HepG2 (cell line): ENCODE results near the gene COBL. TPM values are rescaled to one million over a fixed set of nuclear protein-coding genes. Genes with fewer than 3 reads are reported as not detected.

Experiments
- ATAC-seq: fragments of 200-7000 bp; cut with Tn5 transposase; 3 replicates; pipeline ENCODE4 v1.9.1; 2020; ENCODE audit warnings: mild to moderate bottlenecking, moderate library complexity
- BruUV-seq: library from RNA; stranded (reverse); fragments of 400-500 nt; replicated peaks from 2 replicates; lab custom pipeline; 2021; lab: Mats Ljungman, UMichigan
- CTCF ChIA-PET: fragments of 300-600 bp; formaldehyde crosslinking; extraction: SDS; loops from one replicate; lab custom pipeline; 2021; ENCODE audit warnings: low total read pairs, inconsistent platforms, low intra/inter-chr PET ratio; lab: Yijun Ruan, JAX
- POLR2A ChIA-PET: fragments of 350-600 bp; sonication (Branson Sonifier 250); formaldehyde crosslinking; loops from one replicate; lab custom pipeline; 2020; ENCODE audit warnings: antibody characterized with exemption, inconsistent platforms; lab: Yijun Ruan, JAX
- DNase-seq: peaks from one replicate; pipeline ENCODE4 v3.0.0-alpha.2; 2015; ENCODE audit warnings: low spot score
- FAIRE-seq: peaks from 3 replicates; lab custom pipeline; 2011; peaks lifted over from hg19 to GRCh38; lab: Jason Lieb, UNC
- H2AFZ ChIP-seq: one replicate; pipeline ENCODE4 v1.6.1; 2011; ENCODE audit warnings: low read length, inconsistent platforms
- H3K27ac ChIP-seq: fragments of 300-600 bp; 3 replicates; pipeline ENCODE4 v1.8.0; 2011; ENCODE audit warnings: mixed run types, mild to moderate bottlenecking, mixed read lengths, low read length, inconsistent platforms; ENCODE audit not compliant: insufficient read depth; ENCODE audit errors: extremely low read length
- H3K27me3 ChIP-seq, 2 experiments: fragments of 200-600 bp in 1 of 2; 2 replicates in 1 of 2; 3 replicates in 1 of 2; pipeline versions ENCODE4 v1.6.0 to v1.8.0; 2011; ENCODE audit warnings: low read length in 2 of 2, mild to moderate bottlenecking in 2 of 2, moderate library complexity in 2 of 2, inconsistent platforms in 1 of 2; ENCODE audit not compliant: insufficient read depth in 2 of 2, control insufficient read depth in 1 of 2
- H3K36me3 ChIP-seq, 2 experiments: fragments of 200-600 bp in 1 of 2; replicated peaks in 1 of 2; 2 replicates in 1 of 2; 3 replicates in 1 of 2; pipeline versions ENCODE4 v1.5.1 to v1.8.0; 2011; ENCODE audit warnings: low read length in 2 of 2, inconsistent platforms in 1 of 2; ENCODE audit not compliant: insufficient read depth in 2 of 2, control insufficient read depth in 1 of 2
- H3K4me1 ChIP-seq: 2 replicates; pipeline ENCODE4 v1.5.1; 2012; ENCODE audit warnings: low read length, inconsistent platforms; ENCODE audit not compliant: insufficient read depth
- H3K4me2 ChIP-seq: 2 replicates; pipeline ENCODE4 v1.6.0; 2011; ENCODE audit warnings: low read depth, low read length, inconsistent platforms
- H3K4me3 ChIP-seq, 3 experiments: fragments of 200-600 bp in 1 of 3; sonication (generic), shearing (Covaris generic) in 1 of 3; replicated peaks in 1 of 3; 2 replicates each; pipeline ENCODE4 v1.5.1; 2011 to 2016; ENCODE audit warnings: low read length in 3 of 3, inconsistent platforms in 2 of 3, low read depth in 2 of 3, mild to moderate bottlenecking in 2 of 3, control low read depth in 1 of 3, mixed read lengths in 1 of 3; ENCODE audit not compliant: insufficient read depth in 1 of 3
- H3K79me2 ChIP-seq: one replicate; pipeline ENCODE4 v1.6.1; 2011; ENCODE audit warnings: low read length, inconsistent platforms; ENCODE audit not compliant: insufficient read depth
- H3K9ac ChIP-seq: 2 replicates; pipeline ENCODE4 v1.6.0; 2011; ENCODE audit warnings: mild to moderate bottlenecking, low read depth, low read length, inconsistent platforms; ENCODE audit not compliant: insufficient read depth
- H3K9me3 ChIP-seq: 2 replicates; pipeline ENCODE4 v1.5.1; 2012; ENCODE audit warnings: mild to moderate bottlenecking, low read length
- H4K20me1 ChIP-seq: 2 replicates; pipeline ENCODE4 v1.6.0; 2011; ENCODE audit warnings: inconsistent platforms, mild to moderate bottlenecking, low read length, moderate library complexity; ENCODE audit not compliant: insufficient read depth
- ATF3 ChIP-seq: sonication (generic); formaldehyde crosslinking; IDR thresholded peaks from 2 replicates; pipeline ENCODE4 v1.4.0; 2020; ENCODE audit warnings: missing genetic modification reagents
- ATM ChIP-seq: fragments of 450-650 bp; IDR thresholded peaks from 2 replicates; pipeline ENCODE4 v1.7.1; 2017; ENCODE audit warnings: mild to moderate bottlenecking, borderline replicate concordance
- CREB1 ChIP-seq, 2 experiments: fragments of 450-650 bp in 1 of 2; IDR thresholded peaks; 2 replicates each; pipeline ENCODE4 v1.6.1; 2016 to 2017; ENCODE audit warnings: control low read depth in 1 of 2, mild to moderate bottlenecking in 1 of 2, missing compliant biosample characterization in 1 of 2, missing genetic modification characterization in 1 of 2
- KAT8 ChIP-seq: IDR thresholded peaks from 2 replicates; pipeline ENCODE4 v1.6.1; 2016; ENCODE audit warnings: missing genetic modification reagents, missing compliant biosample characterization
- NFYC ChIP-seq: IDR thresholded peaks from 2 replicates; pipeline ENCODE4 v1.6.1; 2016; ENCODE audit warnings: missing genetic modification reagents, missing compliant biosample characterization
- PRDM15 ChIP-seq: sonication (generic); formaldehyde crosslinking; IDR thresholded peaks from 2 replicates; pipeline ENCODE4 v1.4.0; 2020; ENCODE audit warnings: missing genetic modification reagents
- RERE ChIP-seq: IDR thresholded peaks from 2 replicates; pipeline ENCODE4 v1.6.1; 2016; ENCODE audit warnings: low read depth, missing genetic modification reagents, missing compliant biosample characterization
- SMYD3 ChIP-seq: sonication (generic); formaldehyde crosslinking; IDR thresholded peaks from 2 replicates; pipeline ENCODE4 v1.8.1; 2023; ENCODE audit warnings: mild to moderate bottlenecking, missing genetic modification reagents
- SP140L ChIP-seq: sonication (generic); formaldehyde crosslinking; IDR thresholded peaks from 2 replicates; pipeline ENCODE4 v1.4.0; 2020; ENCODE audit warnings: missing genetic modification reagents, borderline replicate concordance
- ZNF275 ChIP-seq: sonication (generic); formaldehyde crosslinking; IDR thresholded peaks from 2 replicates; pipeline ENCODE4 v1.8.0; 2022; ENCODE audit warnings: missing genetic modification reagents, mild to moderate bottlenecking, inconsistent platforms, borderline replicate concordance
- ZNF333 ChIP-seq: sonication (generic); formaldehyde crosslinking; IDR thresholded peaks from 2 replicates; pipeline ENCODE4 v1.4.0; 2020; ENCODE audit warnings: mild to moderate bottlenecking, missing genetic modification reagents, borderline replicate concordance
- ZNF335 ChIP-seq: sonication (generic); formaldehyde crosslinking; IDR thresholded peaks from 2 replicates; pipeline ENCODE4 v1.4.0; 2020; ENCODE audit warnings: missing genetic modification reagents
- ZNF850 ChIP-seq: sonication (generic); formaldehyde crosslinking; conservative IDR thresholded peaks from 2 replicates; pipeline ENCODE4 v1.9.0; 2021; ENCODE audit warnings: mild to moderate bottlenecking, missing genetic modification reagents
- WGBS: methylation state at CpG from one replicate; pipeline ENCODE4 v1.1.6; 2017; ENCODE audit warnings: low lambda C conversion rate; 5-methylcytosine and 5-hydroxymethylcytosine counted together
- in situ Hi-C: cut with HindIII; loops from 2 replicates; pipeline ENCODE4 v1.10.0; 2017; ENCODE audit warnings: low pct_unique_long_range_greater_than_20kb; ENCODE audit not compliant: extremely low pct_ligation_motif_present
- intact Hi-C: fragments of 100-400 bp; cut with micrococcal nuclease; formaldehyde crosslinking; loops from one replicate; pipeline ENCODE4 v1.10.0; 2022; ENCODE audit not compliant: unreplicated experiment
- polyA plus RNA-seq, 8 experiments: library from polyadenylated mRNA; depleted of rRNA in 3 of 8; stranded (reverse) in 7 of 8; unstranded in 1 of 8; fragments of >200 nt; fragmentation: Illumina TruSeq in 4 of 8; extraction: Trizol in 4 of 8; gene quantifications; 2 replicates each; pipeline versions ENCODE4 v1.2.1 to v1.2.3, GENCODE V29; 2011 to 2016; ENCODE audit warnings: low read depth in 4 of 8, missing spikeins in 1 of 8, mixed read lengths in 1 of 8; ENCODE audit not compliant: insufficient read depth in 1 of 8
- total RNA-seq, 5 experiments: library from RNA; depleted of rRNA; stranded (reverse); fragments of >200 nt; fragmentation: Illumina TruSeq; extraction: Trizol; gene quantifications; 2 replicates each; pipeline ENCODE4 v1.2.3, GENCODE V29; 2016; ENCODE audit warnings: low read depth in 1 of 5

Gene COBL
- total and polyA plus RNA-seq, 2 of the 13 experiments (the other 11 are each of a cell fraction or from before 2014, with no cell fraction given), result 3.8 to 4.9 TPM

GRCh38 chr7:51151455-51151854 lies 165.2 kb downstream of the COBL start (continued):
- TF ChIP-seq ATF3 (CRISPR knock-in tag) (no peak), ZNF850 (CRISPR knock-in tag) (no peak), SMYD3 (no peak)

GRCh38 chr7:51150193-51150592 lies 166.4 kb downstream of the COBL start:
- Histone ChIP-seq H3K9ac (no peak overlapping the region), H3K4me1 (peaks cover 9% of the 10 kb centered on the region; the same call in 1 of the 2 replicates), H3K27ac (no peak overlapping the region), H3K36me3 (0 out of 5 replicates have a peak, but pooled peaks cover 0 to 9% of the 10 kb centered on the region in 2 experiments), H2AFZ (no peak overlapping the region), H3K9me3 (peaks cover 20% of the 10 kb centered on the region), H3K79me2 (no peaks in the 10 kb centered on the region), H3K27me3 (no peaks in the 10 kb centered on the region), H3K4me3 (no peak overlapping the region), H3K4me2 (no peak overlapping the region), H4K20me1 (no peaks in the 10 kb centered on the region)
- FAIRE-seq (no peak), ATAC-seq (no peak), DNase-seq (no peak)
- in situ Hi-C loops, result loop anchor here (25.0 kb wide), 1 partner anchor 1038 kb away; no protein-coding TSS in a partner anchor
- intact Hi-C loops, result no loop called here
- BruUV-seq, result no TSS peak
- ChIA-PET CTCF (no interaction called here), POLR2A (no interaction called here)
- WGBS, result 92% methylated on average over 3 of the region's 3 CpGs
- no peak for TF ChIP-seq KAT8 (CRISPR knock-in tag)
- no peak for TF ChIP-seq NFYC (CRISPR knock-in tag)
- no peak for TF ChIP-seq ZNF275 (CRISPR knock-in tag)
- no peak for TF ChIP-seq PRDM15
- no peak for TF ChIP-seq ZNF335 (CRISPR knock-in tag)
- no peak for TF ChIP-seq SP140L (CRISPR knock-in tag)
- TF ChIP-seq RERE (CRISPR knock-in tag), result no peak
- TF ChIP-seq CREB1 (IDR thresholded peaks at IDR 0.05), result no peak
- no peak for TF ChIP-seq CREB1 (CRISPR knock-in tag; IDR thresholded peaks at IDR 0.05)
- TF ChIP-seq ZNF333, result no peak
- no peak for TF ChIP-seq ATM
